ENCODE data around the gene E2F7.

DNA sequence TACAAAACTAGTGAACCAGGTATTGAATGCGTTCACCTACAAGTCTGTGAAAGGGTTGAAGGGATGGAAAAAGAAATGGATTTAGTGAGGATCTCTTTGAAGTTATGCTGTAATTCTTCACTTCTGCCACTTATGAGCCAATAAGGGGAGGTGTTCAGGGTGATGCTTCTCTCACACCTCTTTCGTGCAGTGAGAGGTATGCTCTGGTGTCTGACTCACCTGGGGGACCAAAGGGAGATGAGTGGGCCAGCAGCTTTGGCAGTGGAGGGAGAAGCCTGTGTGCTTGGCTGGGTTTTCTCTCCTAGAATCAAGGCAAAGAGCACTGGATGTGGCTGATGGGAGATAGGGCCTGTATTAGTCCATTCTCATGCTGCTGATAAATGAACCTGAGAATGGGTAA is 45.4 kb downstream of the E2F7 start:
- TF ChIP-seq, protein P1, sequence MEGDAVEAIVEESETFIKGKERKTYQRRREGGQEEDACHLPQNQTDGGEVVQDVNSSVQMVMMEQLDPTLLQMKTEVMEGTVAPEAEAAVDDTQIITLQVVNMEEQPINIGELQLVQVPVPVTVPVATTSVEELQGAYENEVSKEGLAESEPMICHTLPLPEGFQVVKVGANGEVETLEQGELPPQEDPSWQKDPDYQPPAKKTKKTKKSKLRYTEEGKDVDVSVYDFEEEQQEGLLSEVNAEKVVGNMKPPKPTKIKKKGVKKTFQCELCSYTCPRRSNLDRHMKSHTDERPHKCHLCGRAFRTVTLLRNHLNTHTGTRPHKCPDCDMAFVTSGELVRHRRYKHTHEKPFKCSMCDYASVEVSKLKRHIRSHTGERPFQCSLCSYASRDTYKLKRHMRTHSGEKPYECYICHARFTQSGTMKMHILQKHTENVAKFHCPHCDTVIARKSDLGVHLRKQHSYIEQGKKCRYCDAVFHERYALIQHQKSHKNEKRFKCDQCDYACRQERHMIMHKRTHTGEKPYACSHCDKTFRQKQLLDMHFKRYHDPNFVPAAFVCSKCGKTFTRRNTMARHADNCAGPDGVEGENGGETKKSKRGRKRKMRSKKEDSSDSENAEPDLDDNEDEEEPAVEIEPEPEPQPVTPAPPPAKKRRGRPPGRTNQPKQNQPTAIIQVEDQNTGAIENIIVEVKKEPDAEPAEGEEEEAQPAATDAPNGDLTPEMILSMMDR (IDR thresholded peaks at IDR 0.05) = no peak
- TF ChIP-seq, protein P2, sequence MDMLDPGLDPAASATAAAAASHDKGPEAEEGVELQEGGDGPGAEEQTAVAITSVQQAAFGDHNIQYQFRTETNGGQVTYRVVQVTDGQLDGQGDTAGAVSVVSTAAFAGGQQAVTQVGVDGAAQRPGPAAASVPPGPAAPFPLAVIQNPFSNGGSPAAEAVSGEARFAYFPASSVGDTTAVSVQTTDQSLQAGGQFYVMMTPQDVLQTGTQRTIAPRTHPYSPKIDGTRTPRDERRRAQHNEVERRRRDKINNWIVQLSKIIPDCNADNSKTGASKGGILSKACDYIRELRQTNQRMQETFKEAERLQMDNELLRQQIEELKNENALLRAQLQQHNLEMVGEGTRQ (CRISPR knock-in tag; IDR thresholded peaks at IDR 0.05) = no peak
- TF ChIP-seq, protein P3, sequence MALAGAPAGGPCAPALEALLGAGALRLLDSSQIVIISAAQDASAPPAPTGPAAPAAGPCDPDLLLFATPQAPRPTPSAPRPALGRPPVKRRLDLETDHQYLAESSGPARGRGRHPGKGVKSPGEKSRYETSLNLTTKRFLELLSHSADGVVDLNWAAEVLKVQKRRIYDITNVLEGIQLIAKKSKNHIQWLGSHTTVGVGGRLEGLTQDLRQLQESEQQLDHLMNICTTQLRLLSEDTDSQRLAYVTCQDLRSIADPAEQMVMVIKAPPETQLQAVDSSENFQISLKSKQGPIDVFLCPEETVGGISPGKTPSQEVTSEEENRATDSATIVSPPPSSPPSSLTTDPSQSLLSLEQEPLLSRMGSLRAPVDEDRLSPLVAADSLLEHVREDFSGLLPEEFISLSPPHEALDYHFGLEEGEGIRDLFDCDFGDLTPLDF (CRISPR knock-in tag; IDR thresholded peaks at IDR 0.05) = no peak
- TF ChIP-seq JUN (CRISPR knock-in tag; IDR thresholded peaks at IDR 0.05) (no peak), ATF3 (CRISPR knock-in tag; conservative IDR thresholded peaks at IDR 0.05) (no peak)
